ENCODE data around the gene CHN2. TPM values are rescaled to one million over a fixed set of nuclear protein-coding genes. Genes with fewer than 3 reads are reported as not detected.
A peak's percentile ranks its signal among the peaks of the same experiment; 100 is the strongest.

CHN2 gene
- total RNA-seq, 1 donor from 2014 or later = 14.2 TPM

DNA sequence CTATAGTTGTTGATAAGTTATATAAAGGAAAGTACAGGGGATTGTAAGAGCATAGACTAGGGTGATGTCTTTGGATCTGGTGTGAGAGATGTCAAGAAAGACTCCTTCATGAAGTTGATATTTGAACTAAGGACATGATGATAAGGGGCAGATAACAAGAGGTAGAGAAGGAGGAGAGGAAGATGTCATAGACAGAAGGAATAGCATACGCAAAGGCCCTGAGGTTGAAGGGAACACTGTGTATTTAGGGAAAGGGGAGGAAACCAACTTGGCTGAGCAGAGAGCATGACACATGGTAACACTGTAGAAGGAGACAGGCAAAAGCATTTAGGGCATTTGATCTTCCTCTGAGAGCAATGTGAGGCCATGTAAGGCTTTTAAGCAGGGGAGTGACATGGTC is 170.8 kb downstream of the CHN2 start:
- Histone ChIP-seq H3K27me3 (ENCODE audit: low read depth) (no peaks in the 10 kb centered on the region), H3K27ac (no peak overlapping the region), H3K9me3 (no peaks in the 10 kb centered on the region), H3K4me3 (no peak overlapping the region), H3K4me1 (no peaks in the 10 kb centered on the region), H3K36me3 (no peaks in the 10 kb centered on the region)
- no peak for DNase-seq
- intact Hi-C loops (cut with DNase I) = no loop called here
- TF ChIP-seq, protein P1, sequence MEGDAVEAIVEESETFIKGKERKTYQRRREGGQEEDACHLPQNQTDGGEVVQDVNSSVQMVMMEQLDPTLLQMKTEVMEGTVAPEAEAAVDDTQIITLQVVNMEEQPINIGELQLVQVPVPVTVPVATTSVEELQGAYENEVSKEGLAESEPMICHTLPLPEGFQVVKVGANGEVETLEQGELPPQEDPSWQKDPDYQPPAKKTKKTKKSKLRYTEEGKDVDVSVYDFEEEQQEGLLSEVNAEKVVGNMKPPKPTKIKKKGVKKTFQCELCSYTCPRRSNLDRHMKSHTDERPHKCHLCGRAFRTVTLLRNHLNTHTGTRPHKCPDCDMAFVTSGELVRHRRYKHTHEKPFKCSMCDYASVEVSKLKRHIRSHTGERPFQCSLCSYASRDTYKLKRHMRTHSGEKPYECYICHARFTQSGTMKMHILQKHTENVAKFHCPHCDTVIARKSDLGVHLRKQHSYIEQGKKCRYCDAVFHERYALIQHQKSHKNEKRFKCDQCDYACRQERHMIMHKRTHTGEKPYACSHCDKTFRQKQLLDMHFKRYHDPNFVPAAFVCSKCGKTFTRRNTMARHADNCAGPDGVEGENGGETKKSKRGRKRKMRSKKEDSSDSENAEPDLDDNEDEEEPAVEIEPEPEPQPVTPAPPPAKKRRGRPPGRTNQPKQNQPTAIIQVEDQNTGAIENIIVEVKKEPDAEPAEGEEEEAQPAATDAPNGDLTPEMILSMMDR (IDR thresholded peaks at IDR 0.05) = no peak
- no peak for ATAC-seq

DNA sequence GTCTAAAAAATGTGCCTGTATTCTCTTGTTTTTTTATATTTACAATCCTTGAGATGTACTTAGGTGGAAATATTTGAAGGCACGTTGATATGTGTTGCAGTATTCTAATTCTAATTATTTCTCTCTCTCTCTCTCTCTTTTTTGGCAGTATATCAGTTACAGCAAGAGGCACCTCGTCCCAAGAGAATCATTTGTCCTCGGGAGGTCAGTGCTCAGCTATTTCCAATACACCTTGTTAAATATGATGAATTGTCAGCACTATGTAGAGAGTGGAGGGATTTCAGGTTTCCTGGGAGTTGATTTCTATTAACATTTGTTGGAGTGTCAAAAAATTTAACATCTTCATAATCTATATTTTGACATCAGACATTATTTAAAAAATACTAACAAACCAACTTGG is 173.2 kb downstream of the CHN2 start:
- no peaks in the 10 kb centered on the region for H3K27me3 ChIP-seq (ENCODE audit: low read depth)
- H3K36me3 ChIP-seq = no peaks in the 10 kb centered on the region
- TF ChIP-seq, protein P1 (IDR thresholded peaks at IDR 0.05) = no peak
- no peaks in the 10 kb centered on the region for H3K9me3 ChIP-seq
- H3K4me1 ChIP-seq = no peaks in the 10 kb centered on the region
- intact Hi-C loops (cut with DNase I) = no loop called here
- no peak overlapping the region for H3K4me3 ChIP-seq
- DNase-seq (no peak), ATAC-seq (no peak)
- no peak overlapping the region for H3K27ac ChIP-seq

DNA sequence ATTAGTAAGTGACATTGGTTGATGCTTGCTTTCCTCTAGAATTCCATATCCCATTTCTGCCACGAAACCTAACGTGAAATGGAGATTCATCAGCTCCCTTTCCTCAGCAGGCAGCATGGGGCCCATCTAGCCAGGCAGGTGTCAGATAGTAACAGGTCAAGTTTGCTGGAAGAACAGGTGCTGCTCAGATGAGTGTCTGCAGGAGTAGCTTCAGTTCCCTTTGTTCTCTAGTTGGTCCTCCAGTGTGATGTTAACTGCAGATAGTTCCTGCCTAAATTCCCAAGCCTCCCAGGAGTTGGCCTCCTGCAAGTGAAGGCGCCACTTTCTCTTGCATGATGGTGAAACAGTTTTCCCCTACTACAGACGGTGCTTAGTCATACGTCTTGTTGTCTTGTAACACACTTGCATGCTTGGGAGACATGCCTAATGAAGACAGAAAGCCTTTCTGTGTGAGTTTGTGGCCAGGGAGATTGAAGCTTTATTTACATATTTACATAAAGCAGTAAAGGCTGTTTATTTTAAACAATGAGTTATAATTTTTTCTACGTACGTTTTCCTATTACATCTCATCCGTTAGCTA is 175.4 kb downstream of the CHN2 start:
- H3K36me3 ChIP-seq = no peaks in the 10 kb centered on the region
- intact Hi-C loops (cut with DNase I) = no loop called here
- no peaks in the 10 kb centered on the region for H3K27me3 ChIP-seq (ENCODE audit: low read depth)
- H3K4me1 ChIP-seq = no peaks in the 10 kb centered on the region
- H3K9me3 ChIP-seq = no peaks in the 10 kb centered on the region
- TF ChIP-seq, protein P1 (IDR thresholded peaks at IDR 0.05) = no peak
- no peak overlapping the region for H3K4me3 ChIP-seq
- ATAC-seq (no peak), DNase-seq (no peak)
- H3K27ac ChIP-seq = no peak overlapping the region

DNA sequence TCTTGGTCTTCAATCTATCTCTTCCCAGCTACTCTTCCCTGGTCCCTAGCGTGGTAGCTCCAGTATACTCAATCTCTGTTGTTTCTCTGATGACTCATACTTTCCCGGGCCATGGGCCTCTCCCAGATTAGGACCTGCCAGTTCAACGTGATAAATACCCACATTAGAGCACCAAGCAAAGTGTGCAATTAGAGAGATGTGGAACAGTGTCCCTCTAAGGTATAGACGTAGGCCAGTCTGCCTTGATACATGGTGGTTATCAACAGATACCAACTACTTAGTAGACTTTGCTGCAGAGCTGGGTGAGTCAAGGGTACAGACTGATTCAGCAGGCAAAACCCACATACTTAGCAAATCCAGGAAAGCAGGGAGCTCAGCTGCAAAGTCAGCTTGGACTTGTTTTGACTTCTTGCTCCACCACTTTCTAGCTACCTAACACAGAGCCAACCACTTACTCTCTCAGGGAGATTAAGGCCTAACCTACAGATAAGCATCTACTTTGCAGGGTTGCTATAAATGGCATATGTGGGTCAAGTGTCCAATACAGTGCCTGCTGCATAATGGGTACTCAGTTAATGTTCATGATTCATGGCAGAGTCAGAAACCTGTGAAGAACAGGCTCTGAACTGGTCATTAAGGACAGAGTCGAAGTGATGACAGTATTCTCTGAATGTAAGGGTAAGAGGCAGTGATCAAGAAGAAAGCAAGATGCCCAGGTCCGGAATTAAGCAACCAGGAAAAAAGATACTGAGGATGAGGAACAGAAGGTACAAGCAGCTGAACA is 176.1 kb downstream of the CHN2 start:
- Histone ChIP-seq H3K27me3 (ENCODE audit: low read depth) (no peaks in the 10 kb centered on the region), H3K36me3 (no peaks in the 10 kb centered on the region), H3K9me3 (no peaks in the 10 kb centered on the region), H3K4me3 (no peak overlapping the region), H3K4me1 (no peaks in the 10 kb centered on the region), H3K27ac (no peak overlapping the region)
- intact Hi-C loops (cut with DNase I) = no loop called here
- ATAC-seq = peak in 1 of 2 donors; percentile 43
- no peak for DNase-seq
- TF ChIP-seq, protein P1 (IDR thresholded peaks at IDR 0.05) = no peak

DNA sequence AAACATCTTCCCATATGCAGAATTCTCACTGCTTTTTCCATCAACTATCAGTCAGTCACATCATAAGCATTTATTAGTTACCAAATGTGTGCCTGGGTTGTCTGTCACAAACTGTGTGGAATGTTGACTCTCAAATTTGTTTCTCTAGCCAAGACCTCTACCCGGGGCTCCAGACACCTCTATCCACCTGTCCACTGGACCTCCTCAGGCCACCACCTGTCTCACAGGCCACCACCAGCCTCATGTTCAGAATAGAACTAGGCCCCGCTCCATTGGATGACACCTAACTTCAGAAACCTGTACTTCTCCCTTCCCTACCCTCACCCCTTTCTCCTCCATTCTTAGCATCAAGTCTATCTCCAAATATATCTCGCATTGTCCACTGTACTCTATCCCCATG is 176.9 kb downstream of the CHN2 start:
- H3K4me1 ChIP-seq = peaks cover 4% of the 10 kb centered on the region
- no peaks in the 10 kb centered on the region for H3K36me3 ChIP-seq
- H3K4me3 ChIP-seq = no peak overlapping the region
- DNase-seq = no peak
- no peak overlapping the region for H3K27ac ChIP-seq
- ATAC-seq = no peak
- no peaks in the 10 kb centered on the region for H3K27me3 ChIP-seq (ENCODE audit: low read depth)
- H3K9me3 ChIP-seq = no peaks in the 10 kb centered on the region
- TF ChIP-seq, protein P1 (IDR thresholded peaks at IDR 0.05) = no peak
- intact Hi-C loops (cut with DNase I) = no loop called here
